IMR-90 (cell line): ENCODE results near the gene NUCB2. TPM values are rescaled to one million over a fixed set of nuclear protein-coding genes. Genes with fewer than 3 reads are reported as not detected.

ENCODE experiments used
- ATAC-seq: fragments of 200-7000 bp; cut with Tn5 transposase; 2 replicates; pipeline ENCODE4 v1.9.1; 2020; ENCODE audit warnings: low read depth, mild to moderate bottlenecking, moderate library complexity
- BruUV-seq: library from RNA; stranded (reverse); fragments of 400-500 nt; replicated peaks from 2 replicates; lab custom pipeline; 2021; lab: Mats Ljungman, UMichigan
- CTCF ChIA-PET: fragments of 300-600 bp; formaldehyde crosslinking; extraction: SDS; loops from one replicate; lab custom pipeline; 2021; ENCODE audit warnings: antibody characterized with exemption; lab: Yijun Ruan, JAX
- POLR2A ChIA-PET: fragments of 300-600 bp; sonication (Branson Sonifier 250); formaldehyde crosslinking; loops from one replicate; lab custom pipeline; 2022; ENCODE audit warnings: antibody characterized with exemption; ENCODE audit not compliant: unreplicated experiment; lab: Charles Lee
- DNase-seq: peaks from one replicate; pipeline ENCODE4 v3.0.0; 2013
- H2AFZ ChIP-seq: replicated peaks from 2 replicates; pipeline ENCODE3; 2013; ENCODE audit warnings: low read length, mild to moderate bottlenecking; ENCODE audit not compliant: poor library complexity
- H2AK5ac ChIP-seq: 2 replicates; pipeline ENCODE4 v1.6.1; 2013; ENCODE audit warnings: low read depth, low read length, inconsistent platforms
- H2AK9ac ChIP-seq: replicated peaks from 2 replicates; pipeline ENCODE3; 2013; ENCODE audit warnings: mild to moderate bottlenecking, low read depth, low read length, moderate library complexity; ENCODE audit not compliant: poor library complexity
- H2BK120ac ChIP-seq: 2 replicates; pipeline ENCODE4 v1.6.1; 2013; ENCODE audit warnings: low read depth, low read length, inconsistent platforms
- H2BK15ac ChIP-seq: 3 replicates; pipeline ENCODE4 v1.6.1; 2013; ENCODE audit warnings: low read depth, low read length, inconsistent platforms
- H2BK20ac ChIP-seq: 2 replicates; pipeline ENCODE4 v1.6.1; 2013; ENCODE audit warnings: low read depth, mild to moderate bottlenecking, inconsistent platforms, low read length, moderate library complexity
- H2BK5ac ChIP-seq: 2 replicates; pipeline ENCODE4 v1.6.1; 2013; ENCODE audit warnings: mild to moderate bottlenecking, low read depth, low read length, inconsistent platforms; ENCODE audit not compliant: poor library complexity, severe bottlenecking
- H3K14ac ChIP-seq: replicated peaks from 2 replicates; pipeline ENCODE4 v1.6.1; 2013; ENCODE audit warnings: low read depth, low read length, inconsistent platforms
- H3K18ac ChIP-seq: 2 replicates; pipeline ENCODE4 v1.6.1; 2013; ENCODE audit warnings: low read depth, low read length, control low read depth
- H3K23ac ChIP-seq: 2 replicates; pipeline ENCODE4 v1.6.1; 2013; ENCODE audit warnings: low read depth, low read length, inconsistent platforms
- H3K27ac ChIP-seq: 2 replicates; pipeline ENCODE4 v1.5.1; 2013; ENCODE audit warnings: mild to moderate bottlenecking, control low read depth, low read length; ENCODE audit not compliant: insufficient read depth
- H3K27me3 ChIP-seq: 2 replicates; pipeline ENCODE4 v1.6.1; 2013; ENCODE audit warnings: low read length; ENCODE audit not compliant: control insufficient read depth, insufficient read depth
- H3K36me3 ChIP-seq: 2 replicates; pipeline ENCODE4 v1.6.1; 2013; ENCODE audit warnings: low read length, mixed read lengths; ENCODE audit not compliant: control insufficient read depth, insufficient read depth
- H3K4ac ChIP-seq: 2 replicates; pipeline ENCODE4 v1.6.1; 2013; ENCODE audit warnings: low read depth, low read length, inconsistent platforms
- H3K4me1 ChIP-seq: 2 replicates; pipeline ENCODE4 v1.6.1; 2013; ENCODE audit warnings: low read length, mixed read lengths; ENCODE audit not compliant: control insufficient read depth, insufficient read depth
- H3K4me2 ChIP-seq: 2 replicates; pipeline ENCODE4 v1.6.1; 2013; ENCODE audit warnings: low read depth, mild to moderate bottlenecking, control low read depth, low read length, moderate library complexity
- H3K4me3 ChIP-seq: 2 replicates; pipeline ENCODE4 v1.5.1; 2013; ENCODE audit warnings: low read depth, mild to moderate bottlenecking, control low read depth, low read length, moderate library complexity; ENCODE audit not compliant: insufficient read depth
- H3K56ac ChIP-seq: 2 replicates; pipeline ENCODE4 v1.6.1; 2013; ENCODE audit warnings: low read length, inconsistent platforms; ENCODE audit not compliant: insufficient read depth; ENCODE audit errors: extremely low read depth
- H3K79me1 ChIP-seq, 2 experiments: 2 replicates each; pipeline ENCODE4 v1.6.1; 2013; ENCODE audit warnings: low read length in 2 of 2, inconsistent platforms in 1 of 2, low read depth in 1 of 2
- H3K9ac ChIP-seq: 2 replicates; pipeline ENCODE4 v1.6.1; 2013; ENCODE audit warnings: low read depth, low read length, control low read depth
- H3K9me1 ChIP-seq: 2 replicates; pipeline ENCODE4 v1.6.1; 2013; ENCODE audit warnings: low read length, inconsistent platforms; ENCODE audit not compliant: insufficient read depth
- H3K9me3 ChIP-seq: 2 replicates; pipeline ENCODE4 v1.6.1; 2013; ENCODE audit warnings: low read length; ENCODE audit not compliant: control insufficient read depth, insufficient read depth
- H4K20me1 ChIP-seq: 2 replicates; pipeline ENCODE4 v1.6.1; 2013; ENCODE audit warnings: low read length, inconsistent platforms; ENCODE audit not compliant: insufficient read depth
- H4K5ac ChIP-seq: 2 replicates; pipeline ENCODE4 v1.6.1; 2013; ENCODE audit warnings: mild to moderate bottlenecking, low read depth, low read length, control low read depth
- H4K8ac ChIP-seq, 2 experiments: 2 replicates each; pipeline ENCODE4 v1.6.1; 2013; ENCODE audit warnings: low read depth in 2 of 2, low read length in 2 of 2, control low read depth in 1 of 2, inconsistent platforms in 1 of 2
- H4K91ac ChIP-seq: 2 replicates; pipeline ENCODE4 v1.6.1; 2013; ENCODE audit warnings: low read depth, low read length, inconsistent platforms; ENCODE audit not compliant: insufficient read depth
- FOS ChIP-seq: fragments of 150-350 bp; IDR thresholded peaks from 2 replicates; pipeline ENCODE4 v1.6.1; 2016; ENCODE audit warnings: low read depth, low read length
- MAFK ChIP-seq: IDR thresholded peaks from 2 replicates; pipeline ENCODE4 v1.6.1; 2012; ENCODE audit warnings: low read depth, low read length, improper control_type of control experiment
- WGBS, 2 experiments: methylation state at CpG; one replicate each; pipeline versions ENCODE4 v1.1.5 to v1.1.7; 2013; ENCODE audit warnings: missing lambda C conversion rate in 2 of 2; ENCODE audit not compliant: insufficient read length in 1 of 2; ENCODE audit errors: extremely low coverage in 2 of 2; 5-methylcytosine and 5-hydroxymethylcytosine counted together
- dilution Hi-C: fragments of 300-500 bp; cut with HindIII; formaldehyde crosslinking; loops from one replicate; pipeline ENCODE4 v1.14.3; 2018; ENCODE audit warnings: low sequenced_read_pairs; ENCODE audit not compliant: unreplicated experiment
- in situ Hi-C: fragments of 300-500 bp; cut with MboI; formaldehyde crosslinking; loops from 3 replicates; pipeline ENCODE4 v1.14.3; 2019; ENCODE audit warnings: low sequenced_read_pairs, inconsistent platforms, mixed read lengths
- intact Hi-C: fragments of 100-400 bp; cut with micrococcal nuclease; formaldehyde crosslinking; loops from 2 replicates; pipeline ENCODE4 v1.10.0; 2022
- polyA plus RNA-seq, 3 experiments: library from polyadenylated mRNA; depleted of rRNA; stranded (reverse); fragments of >200 nt; gene quantifications; 2 replicates each; pipeline ENCODE4 v1.2.3, GENCODE V29; 2012; ENCODE audit warnings: low replicate concordance in 1 of 3
- total RNA-seq: library from RNA; depleted of rRNA; stranded (reverse); fragments of >200 nt; gene quantifications from 2 replicates; pipeline ENCODE4 v1.2.3, GENCODE V29; 2012

NUCB2 gene
- total and polyA plus RNA-seq, 2 of the 4 experiments (the other 2 are of a cell fraction), result 52.7 to 55.4 TPM

DNA sequence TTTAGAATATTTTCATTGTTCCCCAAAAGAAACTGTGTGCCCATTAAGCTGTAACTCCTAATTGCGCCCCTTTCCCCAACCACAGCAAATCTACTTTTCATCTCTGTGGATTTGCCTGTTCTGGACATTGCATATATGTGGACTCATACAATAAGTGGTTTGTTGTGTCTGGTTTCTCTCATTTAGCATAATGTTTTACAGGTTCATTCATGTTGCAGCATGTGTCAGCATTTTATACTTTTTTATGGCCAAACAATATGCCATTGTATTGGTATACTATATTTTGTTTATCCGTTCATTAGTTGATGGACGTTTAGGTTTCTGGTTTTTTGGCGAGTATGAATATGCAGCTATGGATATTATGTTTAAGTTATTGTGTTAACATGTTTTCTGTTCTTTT, 23.8 kb downstream of the NUCB2 start:
- ChIA-PET CTCF (no interaction called here), POLR2A (interaction anchor here (0.5 kb wide), 1 partner anchor 9 kb away, joined by 3 read pairs; no protein-coding TSS in a partner anchor)
- intact Hi-C loops, result no loop called here
- Histone ChIP-seq H2BK15ac (no peak overlapping the region), H4K8ac (no peak overlapping the region), H3K56ac (no peak overlapping the region), H4K91ac (no peak overlapping the region), H3K9me1 (peaks cover 2% of the 10 kb centered on the region), H4K5ac (no peak overlapping the region), H3K4ac (no peak overlapping the region), H3K9me3 (no peaks in the 10 kb centered on the region), H2AK5ac (no peak overlapping the region), H3K23ac (no peak overlapping the region), H2AFZ (no peak overlapping the region), H3K4me2 (no peak overlapping the region), H4K20me1 (no peaks in the 10 kb centered on the region), H3K27me3 (no peaks in the 10 kb centered on the region), H2BK120ac (no peak overlapping the region), H2BK20ac (no peak overlapping the region), H3K14ac (no peak overlapping the region), H3K4me1 (peaks cover 3% of the 10 kb centered on the region), H3K9ac (no peak overlapping the region), H3K27ac (no peak overlapping the region), H3K79me1 (no peaks in the 10 kb centered on the region; a peak in 1 of 4 replicates), H3K36me3 (peaks cover 8% of the 10 kb centered on the region), H2BK5ac (no peak overlapping the region), H3K18ac (no peak overlapping the region), H3K4me3 (no peak overlapping the region), H2AK9ac (no peak overlapping the region)
- no TSS peak for BruUV-seq
- no peak for DNase-seq
- TF ChIP-seq FOS (no peak), MAFK (peak; percentile 11; the same call in 1 of the 2 replicates)
- dilution Hi-C loops, result no loop called here
- in situ Hi-C loops, result no loop called here
- no CpG with 5 or more reads among the region's 4 CpGs for WGBS, 2 experiments
- ATAC-seq, result no peak
